Measurements from ENCODE around the gene VEZT.

VEZT gene

GRCh38 chr12:95202691-95203486, 14.7 kb upstream of the VEZT start:
- Histone ChIP-seq H3K9me2 (replicated peaks; ENCODE audit: low read depth, low read length) (no peaks in the 10 kb centered on the region), H3K9ac (ENCODE audit: low read depth, low read length, poor library complexity, severe bottlenecking) (peak overlapping the region; percentile 59), H3K9me3 (ENCODE audit: insufficient read depth, low read depth, low read length) (no peaks in the 10 kb centered on the region), H3K4me1 (ENCODE audit: insufficient read depth, low read length, poor library complexity, severe bottlenecking) (peaks cover 70% of the 10 kb centered on the region), H3K4me2 (ENCODE audit: low read depth, low read length, poor library complexity, severe bottlenecking) (peak overlapping the region; percentile 83), H4K20me1 (ENCODE audit: insufficient read depth, low read length, poor library complexity, severe bottlenecking) (no peaks in the 10 kb centered on the region), H3K36me3 (ENCODE audit: insufficient read depth, low read length) (no peaks in the 10 kb centered on the region), H3F3A (ENCODE audit: low read depth) (no peaks in the 10 kb centered on the region), H3K4me3 (ENCODE audit: low read length, poor library complexity, severe bottlenecking) (peak overlapping the region; percentile 65), H3K27me3 (ENCODE audit: insufficient read depth, low read length, poor library complexity, severe bottlenecking) (no peaks in the 10 kb centered on the region), H2AFZ (ENCODE audit: low read length) (peak overlapping the region; percentile 44; the same call in 1 of the 2 replicates), H3K79me2 (ENCODE audit: insufficient read depth, low read length) (no peaks in the 10 kb centered on the region)
- TF ChIP-seq CTCF (conservative IDR thresholded peaks at IDR 0.05; ENCODE audit: low read length) (no peak), EZH2phosphoT487 (IDR thresholded peaks at IDR 0.05; ENCODE audit: borderline replicate concordance) (no peak)

- TF ChIP-seq EZH2phosphoT487 (IDR thresholded peaks at IDR 0.05; ENCODE audit: borderline replicate concordance): no peak
- TF ChIP-seq CTCF (conservative IDR thresholded peaks at IDR 0.05; ENCODE audit: low read length): no peak
- Histone ChIP-seq H3K27me3 (ENCODE audit: insufficient read depth, low read length, poor library complexity, severe bottlenecking) (no peaks in the 10 kb centered on the region), H3K4me2 (ENCODE audit: low read depth, low read length, poor library complexity, severe bottlenecking) (peak overlapping the region; percentile 83), H3F3A (ENCODE audit: low read depth) (no peaks in the 10 kb centered on the region), H3K4me3 (ENCODE audit: low read length, poor library complexity, severe bottlenecking) (peak overlapping the region; percentile 65), H3K9me2 (replicated peaks; ENCODE audit: low read depth, low read length) (no peaks in the 10 kb centered on the region), H3K79me2 (ENCODE audit: insufficient read depth, low read length) (no peaks in the 10 kb centered on the region), H3K9me3 (ENCODE audit: insufficient read depth, low read depth, low read length) (no peaks in the 10 kb centered on the region), H3K4me1 (ENCODE audit: insufficient read depth, low read length, poor library complexity, severe bottlenecking) (peaks cover 71% of the 10 kb centered on the region), H4K20me1 (ENCODE audit: insufficient read depth, low read length, poor library complexity, severe bottlenecking) (no peaks in the 10 kb centered on the region), H3K36me3 (ENCODE audit: insufficient read depth, low read length) (no peaks in the 10 kb centered on the region), H3K9ac (ENCODE audit: low read depth, low read length, poor library complexity, severe bottlenecking) (peak overlapping the region; percentile 59), H2AFZ (ENCODE audit: low read length) (peak overlapping the region; percentile 44; the same call in 1 of the 2 replicates)
Observed at GRCh38 chr12:95203487-95204030, 14.0 kb upstream of the VEZT start.

GRCh38 chr12:95204141-95204866, 13.3 kb upstream of the VEZT start:
- Histone ChIP-seq H3K36me3 (ENCODE audit: insufficient read depth, low read length) (no peaks in the 10 kb centered on the region), H3K9me2 (replicated peaks; ENCODE audit: low read depth, low read length) (no peaks in the 10 kb centered on the region), H3K9ac (ENCODE audit: low read depth, low read length, poor library complexity, severe bottlenecking) (peak overlapping the region; percentile 37), H3K4me2 (ENCODE audit: low read depth, low read length, poor library complexity, severe bottlenecking) (peak overlapping the region; percentile 83), H3K79me2 (ENCODE audit: insufficient read depth, low read length) (no peaks in the 10 kb centered on the region), H3F3A (ENCODE audit: low read depth) (no peaks in the 10 kb centered on the region), H3K9me3 (ENCODE audit: insufficient read depth, low read depth, low read length) (no peaks in the 10 kb centered on the region), H3K27me3 (ENCODE audit: insufficient read depth, low read length, poor library complexity, severe bottlenecking) (no peaks in the 10 kb centered on the region), H2AFZ (ENCODE audit: low read length) (no peak overlapping the region), H4K20me1 (ENCODE audit: insufficient read depth, low read length, poor library complexity, severe bottlenecking) (no peaks in the 10 kb centered on the region), H3K4me1 (ENCODE audit: insufficient read depth, low read length, poor library complexity, severe bottlenecking) (peaks cover 69% of the 10 kb centered on the region), H3K4me3 (ENCODE audit: low read length, poor library complexity, severe bottlenecking) (peak overlapping the region; percentile 17)
- no peak for TF ChIP-seq EZH2phosphoT487 (IDR thresholded peaks at IDR 0.05; ENCODE audit: borderline replicate concordance)
- TF ChIP-seq CTCF (conservative IDR thresholded peaks at IDR 0.05; ENCODE audit: low read length): no peak
